IMR-90 (cell line): ENCODE measurements around the gene THAP5. TPM values are rescaled to one million over a fixed set of nuclear protein-coding genes. Genes with fewer than 3 reads are reported as not detected.

Experiments used
- ATAC-seq: fragments of 200-7000 bp; cut with Tn5 transposase; 2 replicates; pipeline ENCODE4 v1.9.1; 2020; ENCODE audit warnings: low read depth, mild to moderate bottlenecking, moderate library complexity
- BruUV-seq: library from RNA; stranded (reverse); fragments of 400-500 nt; replicated peaks from 2 replicates; lab custom pipeline; 2021; lab: Mats Ljungman, UMichigan
- CTCF ChIA-PET: fragments of 300-600 bp; formaldehyde crosslinking; extraction: SDS; loops from one replicate; lab custom pipeline; 2021; ENCODE audit warnings: antibody characterized with exemption; lab: Yijun Ruan, JAX
- POLR2A ChIA-PET: fragments of 300-600 bp; sonication (Branson Sonifier 250); formaldehyde crosslinking; loops from one replicate; lab custom pipeline; 2022; ENCODE audit warnings: antibody characterized with exemption; ENCODE audit not compliant: unreplicated experiment; lab: Charles Lee
- DNase-seq: peaks from one replicate; pipeline ENCODE4 v3.0.0; 2013
- H2AFZ ChIP-seq: replicated peaks from 2 replicates; pipeline ENCODE3; 2013; ENCODE audit warnings: low read length, mild to moderate bottlenecking; ENCODE audit not compliant: poor library complexity
- H2AK5ac ChIP-seq: 2 replicates; pipeline ENCODE4 v1.6.1; 2013; ENCODE audit warnings: low read depth, low read length, inconsistent platforms
- H2AK9ac ChIP-seq: replicated peaks from 2 replicates; pipeline ENCODE3; 2013; ENCODE audit warnings: mild to moderate bottlenecking, low read depth, low read length, moderate library complexity; ENCODE audit not compliant: poor library complexity
- H2BK120ac ChIP-seq: 2 replicates; pipeline ENCODE4 v1.6.1; 2013; ENCODE audit warnings: low read depth, low read length, inconsistent platforms
- H2BK15ac ChIP-seq: 3 replicates; pipeline ENCODE4 v1.6.1; 2013; ENCODE audit warnings: low read depth, low read length, inconsistent platforms
- H2BK20ac ChIP-seq: 2 replicates; pipeline ENCODE4 v1.6.1; 2013; ENCODE audit warnings: low read depth, mild to moderate bottlenecking, inconsistent platforms, low read length, moderate library complexity
- H2BK5ac ChIP-seq: 2 replicates; pipeline ENCODE4 v1.6.1; 2013; ENCODE audit warnings: mild to moderate bottlenecking, low read depth, low read length, inconsistent platforms; ENCODE audit not compliant: poor library complexity, severe bottlenecking
- H3K14ac ChIP-seq: replicated peaks from 2 replicates; pipeline ENCODE4 v1.6.1; 2013; ENCODE audit warnings: low read depth, low read length, inconsistent platforms
- H3K18ac ChIP-seq: 2 replicates; pipeline ENCODE4 v1.6.1; 2013; ENCODE audit warnings: low read depth, low read length, control low read depth
- H3K23ac ChIP-seq: 2 replicates; pipeline ENCODE4 v1.6.1; 2013; ENCODE audit warnings: low read depth, low read length, inconsistent platforms
- H3K27ac ChIP-seq: 2 replicates; pipeline ENCODE4 v1.5.1; 2013; ENCODE audit warnings: mild to moderate bottlenecking, control low read depth, low read length; ENCODE audit not compliant: insufficient read depth
- H3K27me3 ChIP-seq: 2 replicates; pipeline ENCODE4 v1.6.1; 2013; ENCODE audit warnings: low read length; ENCODE audit not compliant: control insufficient read depth, insufficient read depth
- H3K36me3 ChIP-seq: 2 replicates; pipeline ENCODE4 v1.6.1; 2013; ENCODE audit warnings: low read length, mixed read lengths; ENCODE audit not compliant: control insufficient read depth, insufficient read depth
- H3K4ac ChIP-seq: 2 replicates; pipeline ENCODE4 v1.6.1; 2013; ENCODE audit warnings: low read depth, low read length, inconsistent platforms
- H3K4me1 ChIP-seq: 2 replicates; pipeline ENCODE4 v1.6.1; 2013; ENCODE audit warnings: low read length, mixed read lengths; ENCODE audit not compliant: control insufficient read depth, insufficient read depth
- H3K4me2 ChIP-seq: 2 replicates; pipeline ENCODE4 v1.6.1; 2013; ENCODE audit warnings: low read depth, mild to moderate bottlenecking, control low read depth, low read length, moderate library complexity
- H3K4me3 ChIP-seq: 2 replicates; pipeline ENCODE4 v1.5.1; 2013; ENCODE audit warnings: low read depth, mild to moderate bottlenecking, control low read depth, low read length, moderate library complexity; ENCODE audit not compliant: insufficient read depth
- H3K56ac ChIP-seq: 2 replicates; pipeline ENCODE4 v1.6.1; 2013; ENCODE audit warnings: low read length, inconsistent platforms; ENCODE audit not compliant: insufficient read depth; ENCODE audit errors: extremely low read depth
- H3K79me1 ChIP-seq, 2 experiments: 2 replicates each; pipeline ENCODE4 v1.6.1; 2013; ENCODE audit warnings: low read length in 2 of 2, inconsistent platforms in 1 of 2, low read depth in 1 of 2
- H3K9ac ChIP-seq: 2 replicates; pipeline ENCODE4 v1.6.1; 2013; ENCODE audit warnings: low read depth, low read length, control low read depth
- H3K9me1 ChIP-seq: 2 replicates; pipeline ENCODE4 v1.6.1; 2013; ENCODE audit warnings: low read length, inconsistent platforms; ENCODE audit not compliant: insufficient read depth
- H3K9me3 ChIP-seq: 2 replicates; pipeline ENCODE4 v1.6.1; 2013; ENCODE audit warnings: low read length; ENCODE audit not compliant: control insufficient read depth, insufficient read depth
- H4K20me1 ChIP-seq: 2 replicates; pipeline ENCODE4 v1.6.1; 2013; ENCODE audit warnings: low read length, inconsistent platforms; ENCODE audit not compliant: insufficient read depth
- H4K5ac ChIP-seq: 2 replicates; pipeline ENCODE4 v1.6.1; 2013; ENCODE audit warnings: mild to moderate bottlenecking, low read depth, low read length, control low read depth
- H4K8ac ChIP-seq, 2 experiments: 2 replicates each; pipeline ENCODE4 v1.6.1; 2013; ENCODE audit warnings: low read depth in 2 of 2, low read length in 2 of 2, control low read depth in 1 of 2, inconsistent platforms in 1 of 2
- H4K91ac ChIP-seq: 2 replicates; pipeline ENCODE4 v1.6.1; 2013; ENCODE audit warnings: low read depth, low read length, inconsistent platforms; ENCODE audit not compliant: insufficient read depth
- BHLHE40 ChIP-seq: fragments of 150-350 bp; IDR thresholded peaks from 2 replicates; pipeline ENCODE4 v1.6.1; 2016; ENCODE audit warnings: mild to moderate bottlenecking, low read depth, low read length
- CEBPB ChIP-seq: IDR thresholded peaks from 2 replicates; pipeline ENCODE4 v1.6.1; 2012; ENCODE audit warnings: low read depth, low read length, improper control_type of control experiment
- CHD1 ChIP-seq: IDR thresholded peaks from 2 replicates; pipeline ENCODE4 v1.6.1; 2012; ENCODE audit warnings: low read depth, low read length, improper control_type of control experiment
- CTCF ChIP-seq: conservative IDR thresholded peaks from 2 replicates; pipeline ENCODE4 v1.5.1; 2012; ENCODE audit warnings: mild to moderate bottlenecking, low read depth, low read length, improper control_type of control experiment
- FOS ChIP-seq: fragments of 150-350 bp; IDR thresholded peaks from 2 replicates; pipeline ENCODE4 v1.6.1; 2016; ENCODE audit warnings: low read depth, low read length
- MAFK ChIP-seq: IDR thresholded peaks from 2 replicates; pipeline ENCODE4 v1.6.1; 2012; ENCODE audit warnings: low read depth, low read length, improper control_type of control experiment
- MAZ ChIP-seq: IDR thresholded peaks from 2 replicates; pipeline ENCODE4 v1.6.1; 2012; ENCODE audit warnings: low read depth, mild to moderate bottlenecking, low read length, improper control_type of control experiment, moderate library complexity, borderline replicate concordance
- MXI1 ChIP-seq: IDR thresholded peaks from 2 replicates; pipeline ENCODE4 v1.6.1; 2012; ENCODE audit warnings: low read depth, mild to moderate bottlenecking, low read length, moderate library complexity, borderline replicate concordance
- NFE2L2 ChIP-seq: fragments of 150-350 bp; IDR thresholded peaks from 2 replicates; pipeline ENCODE4 v1.6.1; 2016; ENCODE audit warnings: low read depth, mild to moderate bottlenecking, low read length
- POLR2A ChIP-seq: IDR thresholded peaks from 2 replicates; pipeline ENCODE4 v1.6.1; 2012; ENCODE audit warnings: mild to moderate bottlenecking, low read depth, low read length
- RAD21 ChIP-seq: IDR thresholded peaks from 2 replicates; pipeline ENCODE4 v1.6.1; 2012; ENCODE audit warnings: low read length, improper control_type of control experiment
- RCOR1 ChIP-seq: IDR thresholded peaks from 2 replicates; pipeline ENCODE4 v1.6.1; 2012; ENCODE audit warnings: mild to moderate bottlenecking, low read length, improper control_type of control experiment; ENCODE audit not compliant: insufficient replicate concordance
- RFX5 ChIP-seq: IDR thresholded peaks from 2 replicates; pipeline ENCODE4 v1.8.0; 2012; ENCODE audit warnings: low read depth, mild to moderate bottlenecking, low read length, moderate library complexity
- SMC3 ChIP-seq: fragments of 150-350 bp; IDR thresholded peaks from 2 replicates; pipeline ENCODE4 v1.6.1; 2016; ENCODE audit warnings: low read depth, mild to moderate bottlenecking, antibody characterized with exemption, low read length, moderate library complexity
- USF2 ChIP-seq: fragments of 150-350 bp; IDR thresholded peaks from 2 replicates; pipeline ENCODE4 v1.6.1; 2017; ENCODE audit warnings: mild to moderate bottlenecking, antibody characterized with exemption, low read length, low read depth
- WGBS, 2 experiments: methylation state at CpG; one replicate each; pipeline versions ENCODE4 v1.1.5 to v1.1.7; 2013; ENCODE audit warnings: missing lambda C conversion rate in 2 of 2; ENCODE audit not compliant: insufficient read length in 1 of 2; ENCODE audit errors: extremely low coverage in 2 of 2; 5-methylcytosine and 5-hydroxymethylcytosine counted together
- dilution Hi-C: fragments of 300-500 bp; cut with HindIII; formaldehyde crosslinking; loops from one replicate; pipeline ENCODE4 v1.14.3; 2018; ENCODE audit warnings: low sequenced_read_pairs; ENCODE audit not compliant: unreplicated experiment
- in situ Hi-C: fragments of 300-500 bp; cut with MboI; formaldehyde crosslinking; loops from 3 replicates; pipeline ENCODE4 v1.14.3; 2019; ENCODE audit warnings: low sequenced_read_pairs, inconsistent platforms, mixed read lengths
- intact Hi-C: fragments of 100-400 bp; cut with micrococcal nuclease; formaldehyde crosslinking; loops from 2 replicates; pipeline ENCODE4 v1.10.0; 2022
- polyA plus RNA-seq, 3 experiments: library from polyadenylated mRNA; depleted of rRNA; stranded (reverse); fragments of >200 nt; gene quantifications; 2 replicates each; pipeline ENCODE4 v1.2.3, GENCODE V29; 2012; ENCODE audit warnings: low replicate concordance in 1 of 3
- total RNA-seq: library from RNA; depleted of rRNA; stranded (reverse); fragments of >200 nt; gene quantifications from 2 replicates; pipeline ENCODE4 v1.2.3, GENCODE V29; 2012
- TF ChIP-seq, protein P1 (sequence below): fragments of 150-350 bp; IDR thresholded peaks from 2 replicates; pipeline ENCODE4 v1.6.1; 2016; ENCODE audit warnings: low read depth, mild to moderate bottlenecking, low read length, moderate library complexity, borderline replicate concordance

Gene THAP5
- total and polyA plus RNA-seq, 2 of the 4 experiments (the other 2 are of a cell fraction): 6.7 to 23.7 TPM

- no TSS peak for BruUV-seq
- ChIA-PET CTCF (no interaction called here), POLR2A (no interaction called here)
- Histone ChIP-seq H3K23ac (no peak overlapping the region), H3K4me1 (no peaks in the 10 kb centered on the region), H2AK5ac (no peak overlapping the region), H3K27me3 (peaks cover 2% of the 10 kb centered on the region), H3K9ac (no peak overlapping the region), H3K4me3 (no peak overlapping the region), H4K5ac (no peak overlapping the region), H3K56ac (no peak overlapping the region), H2BK5ac (no peak overlapping the region), H3K79me1 (no peaks in the 10 kb centered on the region), H3K18ac (no peak overlapping the region), H3K9me3 (no peaks in the 10 kb centered on the region), H3K9me1 (no peaks in the 10 kb centered on the region), H3K4me2 (no peak overlapping the region), H3K4ac (no peak overlapping the region), H4K20me1 (no peaks in the 10 kb centered on the region), H3K36me3 (no peaks in the 10 kb centered on the region), H2AK9ac (no peak overlapping the region), H3K27ac (no peak overlapping the region), H2BK120ac (no peak overlapping the region), H2BK20ac (no peak overlapping the region), H4K8ac (no peak overlapping the region), H4K91ac (no peak overlapping the region), H3K14ac (no peak overlapping the region), H2AFZ (no peak overlapping the region), H2BK15ac (no peak overlapping the region)
- ATAC-seq: no peak
- no peak for TF ChIP-seq MAZ
- no peak for TF ChIP-seq CHD1
- no peak for TF ChIP-seq NFE2L2
- TF ChIP-seq CEBPB: no peak
- TF ChIP-seq MAFK: no peak
- no peak for TF ChIP-seq POLR2A
- no peak for TF ChIP-seq BHLHE40
- TF ChIP-seq SMC3: no peak
- TF ChIP-seq FOS: no peak
- no peak for TF ChIP-seq CTCF
- TF ChIP-seq MXI1: no peak
- TF ChIP-seq USF2: no peak
- TF ChIP-seq, protein P1, sequence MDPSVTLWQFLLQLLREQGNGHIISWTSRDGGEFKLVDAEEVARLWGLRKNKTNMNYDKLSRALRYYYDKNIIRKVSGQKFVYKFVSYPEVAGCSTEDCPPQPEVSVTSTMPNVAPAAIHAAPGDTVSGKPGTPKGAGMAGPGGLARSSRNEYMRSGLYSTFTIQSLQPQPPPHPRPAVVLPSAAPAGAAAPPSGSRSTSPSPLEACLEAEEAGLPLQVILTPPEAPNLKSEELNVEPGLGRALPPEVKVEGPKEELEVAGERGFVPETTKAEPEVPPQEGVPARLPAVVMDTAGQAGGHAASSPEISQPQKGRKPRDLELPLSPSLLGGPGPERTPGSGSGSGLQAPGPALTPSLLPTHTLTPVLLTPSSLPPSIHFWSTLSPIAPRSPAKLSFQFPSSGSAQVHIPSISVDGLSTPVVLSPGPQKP: no peak
- TF ChIP-seq RFX5: no peak
- TF ChIP-seq RAD21: no peak
- no peak for TF ChIP-seq RCOR1
- in situ Hi-C loops: no loop called here
- WGBS, 2 experiments: no CpG with 5 or more reads among the region's 6 CpGs
- intact Hi-C loops: no loop called here
- DNase-seq: no peak
- dilution Hi-C loops: no loop called here
These were observed 29.5 kb upstream of the THAP5 start for GRCh38 chr7:108598914-108599580.
